ENCODE measurements around the gene CHCHD5.

The CHCHD5 gene

DNA sequence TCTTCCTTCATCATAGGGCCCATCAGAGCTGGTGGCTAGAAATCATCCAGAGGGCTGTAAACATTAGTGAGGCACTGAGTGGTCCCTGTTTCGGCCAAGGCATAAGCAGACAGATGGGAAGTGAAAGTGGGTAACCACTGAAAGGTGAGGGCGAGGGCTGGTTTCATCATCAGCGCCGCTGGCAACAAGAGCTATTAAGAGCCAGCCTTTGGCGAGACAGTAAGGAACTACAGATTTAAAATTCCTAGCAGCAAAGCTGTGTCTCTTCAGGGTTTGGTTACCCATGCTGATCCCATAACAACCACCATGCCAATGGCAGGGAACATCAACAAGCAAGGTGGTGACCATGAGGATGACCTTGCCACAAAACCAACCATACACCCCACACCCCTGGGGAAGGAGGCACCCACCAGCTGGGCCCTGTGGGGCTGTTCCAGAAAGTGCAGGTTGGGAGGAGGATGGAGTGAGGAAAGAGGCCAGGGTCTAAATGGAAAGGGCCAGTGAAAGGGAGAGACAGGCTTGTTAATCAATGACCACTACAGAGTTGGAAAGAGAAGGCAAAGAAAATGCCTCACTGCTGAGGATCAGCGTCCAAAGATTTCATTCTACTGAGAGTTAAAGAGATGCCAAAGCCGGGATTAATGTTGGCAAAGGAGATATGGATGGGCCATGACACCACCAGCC, 52.3 kb downstream of the CHCHD5 start:
- Histone ChIP-seq H3K4me1 (ENCODE audit: control insufficient read depth, insufficient read depth, low read length) (no peaks in the 10 kb centered on the region), H3K9ac (ENCODE audit: low read length in 2 of 2) (no peak overlapping the region), H3K36me3 (ENCODE audit: control insufficient read depth in 2 of 2, insufficient read depth in 2 of 2, low read length in 2 of 2) (no peaks in the 10 kb centered on the region), H3K4me3 (ENCODE audit: low read length in 2 of 2) (no peak overlapping the region), H3K27me3 (ENCODE audit: control insufficient read depth in 1 of 2, insufficient read depth in 2 of 2, low read length in 2 of 2) (no peaks in the 10 kb centered on the region), H3K9me3 (ENCODE audit: control insufficient read depth in 2 of 2, low read length in 2 of 2) (no peaks in the 10 kb centered on the region), H3K27ac (ENCODE audit: low read length) (no peak overlapping the region)

DNA sequence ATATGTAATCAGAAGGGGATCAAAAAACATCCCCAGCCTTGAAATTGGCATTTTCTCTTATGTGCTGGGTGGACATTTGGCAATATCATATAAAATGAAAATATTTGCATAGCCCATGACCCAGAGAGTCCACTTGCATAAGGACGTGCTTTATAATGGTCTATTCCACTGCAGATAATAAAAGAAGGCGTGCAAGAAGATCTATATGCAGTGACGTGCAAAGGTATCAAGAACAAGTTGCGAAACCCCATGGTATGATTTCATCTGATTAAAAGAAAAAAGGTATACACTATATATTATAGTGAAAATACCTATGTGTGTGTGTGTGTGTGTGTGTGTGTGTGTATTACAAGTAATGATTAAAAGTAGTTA, 52.9 kb downstream of the CHCHD5 start:
- Histone ChIP-seq H3K27me3 (ENCODE audit: control insufficient read depth in 1 of 2, insufficient read depth in 2 of 2, low read length in 2 of 2) (no peaks in the 10 kb centered on the region), H3K4me3 (ENCODE audit: low read length in 2 of 2) (no peak overlapping the region), H3K4me1 (ENCODE audit: control insufficient read depth, insufficient read depth, low read length) (no peaks in the 10 kb centered on the region), H3K9ac (ENCODE audit: low read length in 2 of 2) (no peak overlapping the region), H3K9me3 (ENCODE audit: control insufficient read depth in 2 of 2, low read length in 2 of 2) (no peaks in the 10 kb centered on the region), H3K27ac (ENCODE audit: low read length) (no peak overlapping the region), H3K36me3 (ENCODE audit: control insufficient read depth in 2 of 2, insufficient read depth in 2 of 2, low read length in 2 of 2) (no peaks in the 10 kb centered on the region)
